Suppressor macrophage (primary cell): ENCODE data around the gene SFTPA2.
"Not testable (repeated sequence)": the region's sequence is repeated elsewhere in the genome, so short reads cannot be mapped to it uniquely, and the experiment has no call there.

Source experiments
- DNase-seq, 4 experiments: peaks; one replicate each; pipeline ENCODE4 v3.0.0-alpha.2; 2020 to 2022

SFTPA2 gene

DNA sequence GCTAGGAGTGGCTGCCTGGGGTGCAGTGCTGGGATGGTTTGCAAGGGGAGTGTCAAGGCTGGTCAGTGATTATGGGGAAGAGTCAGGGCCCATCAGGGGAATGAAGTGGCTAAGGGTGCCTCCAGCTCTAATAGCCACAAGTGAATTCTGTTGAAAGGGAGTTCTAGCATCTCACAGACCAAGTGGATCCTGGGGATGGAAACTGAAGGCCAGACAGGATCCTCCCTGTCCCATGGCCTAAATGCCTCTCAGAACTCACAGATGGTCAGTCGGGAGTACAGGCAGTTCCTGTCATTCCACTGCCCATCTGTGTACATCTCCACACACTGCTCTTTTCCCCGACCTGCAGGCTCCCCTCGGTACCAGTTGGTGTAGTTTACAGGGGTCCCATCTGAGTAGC is 3.2 kb downstream of the SFTPA2 start:
- DNase-seq, result not testable (repeated sequence)

DNA sequence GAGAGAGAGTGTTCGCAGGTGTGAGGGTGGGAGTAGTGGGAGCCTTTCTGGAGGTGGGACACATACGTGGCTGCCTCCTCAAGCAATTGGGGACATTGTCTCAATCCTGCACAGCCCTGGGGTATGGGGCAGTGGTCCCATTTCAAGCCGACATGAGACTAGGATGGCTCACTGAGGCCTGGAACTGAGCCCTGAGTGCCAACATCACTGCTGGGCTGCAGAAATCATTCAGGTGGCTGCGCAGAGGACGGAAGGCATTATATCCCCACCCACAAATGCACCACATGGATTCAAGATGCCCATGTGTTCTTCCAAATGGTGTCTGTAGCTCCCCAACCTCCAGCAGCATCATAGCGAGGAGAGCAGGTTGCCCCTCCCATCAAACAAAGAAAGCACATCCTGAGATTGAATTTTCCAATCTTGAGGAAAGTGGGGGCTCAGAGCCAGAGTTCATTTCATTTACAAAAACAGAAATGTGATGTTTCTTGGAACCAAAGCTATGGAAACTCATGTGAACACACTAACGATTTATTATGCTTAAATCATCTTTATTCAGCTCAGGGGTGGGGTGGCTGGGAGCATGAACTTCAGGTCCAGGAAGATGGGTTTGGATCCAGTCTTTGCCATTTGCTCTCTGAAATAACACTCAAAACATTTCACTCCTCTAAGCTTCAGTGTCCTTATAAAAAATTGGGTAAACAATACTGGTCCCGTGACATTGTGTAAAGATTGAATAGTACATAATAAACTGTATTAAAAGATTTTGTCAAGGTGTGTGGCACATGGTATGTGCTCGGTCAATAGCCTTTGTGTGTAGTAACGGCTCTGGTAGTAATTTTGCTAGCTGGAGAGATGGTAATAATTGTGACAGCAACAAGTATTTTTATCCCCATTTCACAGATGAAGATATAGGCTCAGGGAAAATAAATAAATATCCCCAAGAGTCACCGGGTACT is 4.6 kb downstream of the SFTPA2 start:
- no peak for DNase-seq

DNA sequence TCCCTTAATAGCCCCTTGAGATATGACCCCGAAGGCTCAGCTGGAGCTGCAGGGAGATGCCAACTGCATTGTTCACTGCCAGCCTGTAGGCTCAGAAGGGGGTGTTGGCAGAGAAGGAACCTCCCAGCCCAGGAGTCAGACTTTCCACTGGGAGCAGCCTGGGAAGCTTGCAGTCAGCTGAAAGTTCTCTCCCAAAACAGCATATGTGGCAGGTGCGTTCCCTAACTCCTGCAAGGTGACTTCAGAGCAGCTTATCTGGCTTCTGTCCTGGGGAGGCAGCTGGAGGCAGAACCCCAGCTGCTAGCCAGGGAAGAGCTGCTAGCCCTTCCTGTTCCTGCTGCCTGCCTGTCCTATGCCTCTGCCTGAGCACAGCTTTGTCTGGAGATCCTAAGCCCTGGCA is 8.1 kb downstream of the SFTPA2 start:
- DNase-seq, result no peak

DNA sequence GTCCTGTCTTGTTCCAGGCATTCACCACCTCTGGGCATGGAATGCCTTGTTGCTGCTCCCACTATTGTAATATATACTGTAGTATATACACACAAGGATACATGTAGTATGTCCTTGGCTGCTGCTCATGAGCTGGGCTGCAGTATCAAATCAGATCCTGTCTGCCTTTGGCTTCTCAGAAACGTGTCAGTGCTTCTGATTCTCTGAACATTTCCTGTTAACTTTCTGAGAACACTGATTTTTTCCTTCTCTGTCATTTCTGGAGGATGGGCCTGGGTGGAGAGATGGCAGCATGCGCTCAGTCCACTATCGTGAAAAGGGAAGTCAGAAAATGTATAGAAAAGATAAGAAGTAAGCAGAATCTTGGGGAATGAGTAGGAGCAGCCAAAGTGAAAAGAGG is 12.2 kb downstream of the SFTPA2 start:
- DNase-seq, result peak in 3 of 4 experiments; percentile 5 to 30 (median 14)

DNA sequence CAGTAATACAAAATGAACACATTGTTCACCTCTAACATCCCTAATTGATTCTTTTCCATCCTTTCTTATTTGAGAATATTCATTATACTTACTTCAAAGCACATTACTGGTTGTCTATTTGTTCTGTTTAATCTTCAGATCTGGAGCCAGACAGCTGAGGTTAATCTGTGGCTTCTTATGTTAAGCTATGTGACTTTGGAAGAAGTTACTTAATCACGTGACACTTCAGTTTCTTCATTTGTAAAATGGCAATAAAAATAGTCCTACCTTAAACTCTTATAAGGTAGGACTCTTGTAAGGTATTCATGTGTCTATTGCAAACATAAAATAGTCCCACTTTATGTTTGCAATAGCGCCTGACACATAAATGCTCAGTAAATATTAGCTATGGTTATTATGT is 13.1 kb downstream of the SFTPA2 start:
- not testable (repeated sequence) for DNase-seq

DNA sequence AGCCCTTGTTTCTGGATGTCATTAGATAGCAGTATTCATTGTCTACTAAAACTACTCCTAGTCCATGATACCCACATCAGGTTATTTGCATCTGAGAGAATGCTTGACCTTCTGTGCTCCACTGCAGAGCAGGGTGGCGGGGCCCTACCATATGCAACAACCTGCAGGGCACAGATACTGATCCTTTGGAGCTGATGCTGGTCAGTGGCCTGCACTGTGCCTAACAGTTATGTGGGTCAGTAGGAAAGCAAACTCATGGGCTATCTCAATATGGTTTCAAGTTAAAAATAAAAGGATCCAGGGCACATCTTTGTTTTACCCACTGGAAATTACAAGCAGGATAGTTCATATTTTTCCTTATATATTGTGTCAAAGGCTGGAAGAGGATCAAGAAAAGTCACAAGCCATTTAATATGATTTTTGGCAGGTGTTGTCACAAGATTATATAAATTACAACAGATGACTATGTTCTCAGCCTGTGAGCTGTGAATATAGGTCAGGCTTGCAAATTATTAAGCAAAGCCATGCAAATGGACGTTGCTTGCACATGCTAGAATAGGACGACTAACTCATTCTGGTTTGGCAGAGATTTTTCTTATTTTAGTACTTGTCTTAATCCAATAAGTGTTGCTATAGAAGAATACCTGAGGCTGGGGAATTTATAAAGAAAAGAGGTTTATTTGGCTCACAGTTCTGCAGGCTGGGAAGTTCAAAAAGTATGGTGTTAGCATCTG is 15.1 kb downstream of the SFTPA2 start:
- not testable (repeated sequence) for DNase-seq

DNA sequence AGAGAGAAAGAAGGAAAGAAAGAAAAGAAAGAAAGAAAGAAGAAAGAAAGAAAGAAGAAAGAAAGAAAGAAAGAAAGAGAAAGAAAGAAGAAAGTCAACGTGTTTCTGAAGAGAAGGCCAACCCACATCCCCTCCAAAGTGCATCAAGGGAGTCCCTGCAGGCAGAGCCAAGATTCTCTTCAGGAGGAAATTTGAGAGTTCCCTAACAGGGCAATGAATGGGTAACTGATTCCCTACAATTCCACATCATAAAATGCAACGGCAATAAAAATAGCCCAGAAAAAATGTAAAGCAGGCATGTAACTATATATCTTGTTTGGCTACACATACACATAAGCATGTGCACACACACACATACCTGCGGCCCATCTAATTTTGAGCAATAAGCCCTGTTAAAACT is 15.8 kb downstream of the SFTPA2 start:
- DNase-seq, result not testable (repeated sequence)

DNA sequence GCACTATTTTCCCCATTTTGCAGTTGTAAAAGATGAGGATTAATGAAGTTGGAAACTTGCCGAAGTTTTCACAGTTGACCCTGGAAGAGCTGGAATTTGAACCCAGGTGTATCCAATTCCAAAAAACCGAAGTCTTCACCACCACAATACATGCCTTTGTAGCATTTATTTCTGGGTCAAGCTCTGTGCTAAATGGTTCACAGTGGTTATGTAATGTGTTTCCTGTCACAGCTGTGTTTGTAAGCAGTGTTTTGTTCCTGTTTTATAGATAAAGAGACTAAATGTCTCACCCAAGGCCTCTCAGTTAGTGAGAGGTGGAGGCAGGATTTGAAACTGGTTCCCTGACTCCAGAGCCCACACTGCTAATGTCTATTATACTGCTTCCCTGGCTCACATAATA is 17.6 kb downstream of the SFTPA2 start:
- DNase-seq, result peak; percentile 39 to 80 (median 60)

DNA sequence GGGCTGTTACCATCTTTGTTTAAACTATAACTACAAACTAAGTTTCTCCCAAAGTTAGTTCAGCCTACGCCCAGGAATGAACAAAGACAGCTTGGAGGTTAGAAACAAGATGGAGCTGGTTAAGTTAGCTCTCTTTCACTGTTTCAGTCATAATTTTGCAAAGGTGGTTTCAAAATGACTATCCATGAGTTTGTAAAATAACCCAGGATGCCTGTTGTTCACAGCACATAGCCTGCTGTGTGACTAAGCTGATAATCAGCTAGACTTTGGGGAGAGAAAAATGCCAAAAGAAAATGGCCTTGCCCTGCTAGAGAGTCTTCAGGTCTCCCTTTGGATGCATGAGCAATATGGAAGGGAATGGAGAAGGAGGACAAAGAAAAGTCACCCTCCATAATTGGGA is 19.3 kb downstream of the SFTPA2 start:
- DNase-seq, result not testable (repeated sequence)

DNA sequence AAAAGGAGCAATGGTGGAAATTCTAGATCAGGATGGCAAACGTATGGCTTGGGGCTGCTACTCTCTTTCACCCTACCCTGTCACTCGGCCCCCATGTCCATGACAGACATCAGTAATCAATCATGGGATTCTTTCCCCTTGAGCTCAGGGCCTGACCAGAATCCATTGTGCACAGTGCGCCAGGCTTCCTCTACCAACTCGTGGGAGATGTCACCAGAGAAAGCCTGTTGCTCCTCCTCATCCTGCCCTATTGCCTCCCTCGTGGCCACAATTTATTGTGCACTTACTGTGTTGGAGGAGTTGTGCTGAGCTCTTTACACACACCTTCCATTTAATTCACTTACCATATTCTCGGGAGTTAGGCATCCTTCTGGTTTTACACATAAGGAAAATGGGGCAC is 21.9 kb downstream of the SFTPA2 start:
- DNase-seq, result not testable (repeated sequence)

DNA sequence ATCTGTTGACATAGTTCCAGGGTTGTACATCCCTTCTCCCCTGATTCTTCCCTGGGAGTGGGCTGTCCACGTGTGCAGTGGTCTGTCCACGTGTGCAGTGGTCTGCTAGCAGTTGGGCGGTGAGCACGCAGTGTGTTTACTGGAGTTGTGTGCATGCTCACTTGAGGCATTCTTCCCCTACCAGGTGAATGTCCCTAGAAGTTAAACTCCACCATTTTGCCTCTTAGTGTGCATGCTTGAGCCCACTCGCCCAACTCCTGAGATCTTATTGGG is 26.4 kb downstream of the SFTPA2 start:
- not testable (repeated sequence) for DNase-seq

DNA sequence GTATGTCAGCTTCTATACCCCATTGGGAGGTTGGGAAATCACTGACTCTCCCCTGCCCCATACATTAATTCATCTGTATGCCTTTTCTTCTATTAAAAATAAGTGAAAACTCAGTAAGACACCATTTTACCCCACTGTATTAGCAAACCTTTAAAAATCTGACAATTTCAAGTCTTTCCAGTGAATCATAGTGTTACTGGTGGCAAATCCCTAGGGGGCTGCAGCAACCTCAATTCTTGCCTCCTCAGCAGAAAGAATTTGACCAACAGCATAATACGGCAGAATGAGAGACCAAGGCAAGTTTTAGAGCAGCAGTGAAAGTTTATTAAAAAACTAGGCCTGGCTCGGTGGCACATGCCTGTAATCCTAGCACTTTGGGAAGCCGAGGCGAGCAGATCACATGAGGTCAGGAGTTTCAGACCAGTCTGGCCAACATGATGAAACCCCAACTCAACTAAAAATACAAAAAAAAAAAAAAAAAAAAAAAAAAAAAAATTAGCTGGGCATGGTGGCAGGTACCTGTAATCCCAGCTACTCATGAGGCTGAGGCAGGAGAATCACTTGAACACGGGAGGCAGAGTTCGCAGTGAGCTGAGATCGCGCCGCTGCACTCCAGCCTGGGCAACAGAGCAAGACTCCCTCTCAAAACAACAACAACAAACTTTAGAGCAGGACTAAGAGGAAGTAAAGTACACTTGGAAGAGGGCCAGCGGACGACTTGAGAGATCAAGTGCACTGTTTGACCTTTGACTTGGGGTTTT is 26.9 kb downstream of the SFTPA2 start:
- peak; percentile 54 to 88 (median 63) for DNase-seq

DNA sequence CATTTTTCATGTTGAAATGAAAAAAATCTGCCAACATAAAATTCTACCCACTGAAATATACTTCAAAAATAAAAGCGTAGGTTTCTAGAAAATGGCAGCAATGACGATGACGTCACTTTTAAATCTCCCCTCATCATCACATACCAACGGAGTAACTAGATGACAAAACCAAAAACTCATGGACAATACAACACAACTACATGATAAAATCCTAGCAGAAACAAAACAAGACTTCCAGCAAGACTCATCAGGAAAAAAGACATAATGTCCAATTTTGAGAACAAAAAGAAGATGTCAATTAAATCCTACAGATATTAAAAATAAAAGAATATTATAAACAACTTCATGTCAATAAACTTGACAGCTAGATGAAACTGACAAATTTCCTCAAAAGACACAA is 31.9 kb downstream of the SFTPA2 start:
- DNase-seq, result not testable (repeated sequence)

DNA sequence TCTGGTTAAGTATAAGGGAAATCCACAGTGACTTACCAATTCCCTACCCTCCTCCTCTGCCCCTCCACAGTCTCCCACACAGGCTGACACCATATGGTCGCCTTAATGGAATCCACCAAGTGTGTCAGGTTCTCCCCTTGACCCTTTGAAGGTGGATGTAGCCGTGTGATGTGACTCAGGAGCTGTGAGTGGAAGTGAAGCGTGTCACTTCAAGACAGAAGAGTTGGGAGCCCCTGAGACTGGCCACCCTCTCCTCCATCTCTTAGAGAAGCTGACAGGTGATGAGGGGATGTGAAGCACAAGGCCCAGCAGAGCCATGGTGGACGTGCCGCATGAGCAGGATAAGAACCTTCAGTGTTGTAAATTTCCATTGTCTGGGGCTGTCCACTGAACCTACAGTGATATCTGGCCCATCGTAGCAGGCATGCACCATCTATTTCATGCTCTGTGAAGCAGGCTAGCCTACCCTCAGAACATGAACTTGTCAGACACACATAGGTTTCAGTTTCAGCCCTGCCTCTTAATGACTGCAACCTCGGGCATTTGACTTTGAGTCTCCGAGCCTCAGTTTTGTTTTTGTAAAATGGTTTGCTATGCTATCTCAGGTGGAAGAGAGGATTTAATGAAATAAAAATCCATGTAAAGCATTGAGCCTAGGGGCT is 35.0 kb downstream of the SFTPA2 start:
- DNase-seq, result not testable (repeated sequence)

DNA sequence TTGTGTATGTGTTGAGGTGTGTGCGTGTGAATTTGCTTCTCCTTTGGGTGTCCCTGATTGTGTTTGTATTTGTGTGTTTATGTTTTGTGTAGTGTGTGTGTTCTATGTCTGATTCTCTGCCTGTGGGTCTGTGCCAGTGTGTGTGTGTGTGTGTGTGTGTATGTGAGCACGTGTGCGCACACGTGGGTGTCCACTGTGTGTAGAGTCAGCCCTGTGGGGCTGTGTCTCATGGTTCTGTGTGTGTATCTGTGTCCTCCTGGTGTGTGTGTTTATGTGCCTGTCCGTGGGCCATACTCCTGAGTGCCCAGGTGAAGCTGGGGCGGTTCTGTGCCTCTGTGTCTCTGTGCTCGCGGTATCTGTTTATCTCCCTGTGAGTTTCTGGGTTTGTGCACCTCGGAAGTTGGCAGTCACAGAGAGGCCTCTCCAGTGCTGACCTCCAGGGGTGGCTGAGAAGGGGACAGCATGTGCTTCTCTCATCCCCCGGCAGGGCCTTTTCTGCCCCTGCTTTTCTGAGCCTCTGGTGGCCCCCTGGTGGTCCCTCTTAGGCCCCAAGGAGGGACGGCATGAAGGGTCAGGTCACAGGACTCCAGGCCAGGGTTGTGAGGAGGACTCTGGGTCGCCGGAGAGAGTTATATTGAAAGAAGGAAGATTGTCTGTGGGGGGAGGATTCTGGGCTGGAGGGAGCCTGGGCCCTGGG is 36.9 kb downstream of the SFTPA2 start:
- not testable (repeated sequence) for DNase-seq

DNA sequence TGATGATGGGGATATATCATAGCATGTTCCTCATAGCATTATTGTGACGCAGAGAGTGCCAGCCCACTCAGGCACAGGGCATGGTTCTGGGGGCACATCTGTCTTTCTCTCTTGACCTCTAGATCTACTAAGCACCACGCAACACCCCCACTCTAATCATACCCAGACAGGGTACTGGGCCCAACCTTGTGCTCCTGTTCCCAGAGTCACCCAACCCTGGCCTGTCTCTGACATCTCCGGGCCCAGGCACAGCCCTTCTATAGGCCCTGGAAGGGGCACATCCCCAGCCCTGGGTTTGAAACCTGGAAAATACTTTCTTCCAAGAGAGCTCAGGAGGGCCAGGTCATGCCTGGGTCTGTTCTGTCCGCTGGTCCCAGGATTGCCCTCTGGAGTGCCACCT is 37.7 kb downstream of the SFTPA2 start:
- DNase-seq, result not testable (repeated sequence)

DNA sequence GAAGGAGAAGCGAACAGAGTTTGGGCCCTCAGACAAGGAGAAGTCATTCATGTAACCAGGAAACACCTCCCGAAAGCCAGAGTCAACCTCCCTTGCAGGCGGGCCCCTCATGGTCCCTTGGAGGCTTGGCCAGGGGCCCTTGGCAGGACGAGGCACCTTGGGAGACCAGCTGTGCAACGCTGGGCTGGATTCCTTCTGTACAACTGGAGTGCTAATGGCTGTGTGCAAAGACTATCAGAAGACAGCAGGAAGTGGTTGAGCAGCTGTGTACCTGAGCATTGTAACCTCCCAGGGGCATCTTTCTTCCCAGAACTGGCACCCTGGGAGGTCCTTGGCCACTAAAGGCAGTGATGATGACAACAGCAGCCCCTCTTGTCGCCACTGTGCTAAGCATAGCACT is 38.5 kb downstream of the SFTPA2 start:
- not testable (repeated sequence) for DNase-seq

DNA sequence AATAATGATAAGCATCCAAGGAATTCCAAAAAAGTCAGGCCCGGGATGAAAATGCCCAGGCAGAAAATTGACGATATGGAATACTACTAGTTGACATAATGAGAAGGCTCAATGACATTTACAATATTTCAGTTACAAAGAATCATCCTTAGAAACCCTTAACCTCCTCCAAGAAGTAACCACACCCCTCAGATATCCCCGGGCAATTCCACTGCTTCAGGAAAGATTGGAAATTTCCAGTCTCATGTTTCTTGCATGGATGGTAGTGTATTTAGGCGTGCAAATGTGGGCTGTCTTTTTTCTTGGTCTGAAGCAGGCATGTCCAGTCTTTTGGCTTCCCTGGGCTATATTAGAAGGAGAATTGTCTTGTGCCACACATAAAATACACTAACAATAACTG is 42.6 kb downstream of the SFTPA2 start:
- DNase-seq, result not testable (repeated sequence)

DNA sequence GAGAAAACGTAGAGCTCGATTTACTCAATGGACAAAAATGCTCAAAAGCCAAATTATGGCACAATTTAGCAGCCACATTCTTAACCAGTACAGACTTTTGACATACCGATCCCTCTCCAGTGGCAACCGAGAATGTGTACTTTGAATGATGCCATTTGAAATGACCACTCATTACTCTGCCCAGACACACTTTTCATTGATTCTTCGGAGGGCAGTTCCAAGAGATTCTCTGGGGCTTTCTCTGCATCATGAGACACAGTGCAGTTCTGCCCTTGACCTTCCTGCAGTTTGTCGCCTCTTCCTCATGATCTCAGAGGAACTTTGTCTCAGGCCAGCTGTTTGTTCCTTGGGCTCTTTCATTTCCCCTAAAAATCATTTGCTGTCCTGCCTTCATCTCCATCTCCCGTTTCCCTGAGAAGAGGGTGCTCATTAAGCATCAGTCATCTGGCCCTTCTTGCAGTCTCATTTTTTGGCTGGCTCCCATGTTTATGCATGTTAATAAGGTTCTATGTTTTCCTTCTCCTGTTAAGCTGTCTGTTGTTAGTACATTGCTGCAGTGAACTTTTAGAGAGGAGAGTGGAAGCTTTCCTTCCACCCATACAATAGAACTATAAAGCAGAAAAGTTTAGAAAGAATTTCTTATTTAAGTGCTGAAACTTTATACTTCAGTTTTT is 43.5 kb downstream of the SFTPA2 start:
- DNase-seq, result peak in 1 of 4 experiments; percentile 34

DNA sequence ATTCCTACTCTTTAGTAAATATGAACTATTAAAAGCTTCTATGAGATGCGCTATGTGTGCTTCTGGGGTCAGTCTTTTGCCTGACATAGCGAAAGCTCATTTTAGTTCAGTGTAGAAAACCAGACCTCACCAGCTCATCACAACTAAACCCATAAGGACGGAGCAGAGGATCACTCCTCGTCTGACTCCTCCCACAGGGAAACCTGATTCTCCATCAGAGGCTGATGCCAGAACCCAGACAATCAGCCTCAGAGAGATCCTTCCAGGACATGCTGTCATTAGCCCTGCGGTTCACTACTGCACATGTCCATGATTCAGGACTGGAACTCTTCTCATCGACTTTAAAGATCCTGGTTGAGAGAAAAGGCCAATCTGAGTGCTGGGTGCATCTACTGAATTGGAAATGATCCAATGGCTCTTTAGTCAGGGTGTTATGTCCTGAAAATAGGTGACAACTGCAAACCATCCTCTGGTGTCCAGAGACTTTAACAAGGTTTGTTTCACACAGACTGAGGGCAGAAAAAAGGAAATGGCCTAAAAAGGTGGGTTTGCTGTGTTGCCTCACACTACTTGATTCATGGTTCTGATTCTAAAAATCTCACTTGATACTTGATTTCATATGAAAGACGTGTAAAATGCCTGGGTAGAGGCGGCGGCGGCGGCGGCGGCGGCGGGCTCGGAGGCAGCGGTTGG is 48.2 kb downstream of the SFTPA2 start, which contains the start of gene EIF5AL1:
Gene EIF5AL1, plus strand, starts transcription at position 643 of the 693 bp plus-strand sequence. CDS start 117 bp downstream, outside the sequence.
- not testable (repeated sequence) for DNase-seq
